ENCODE measurements around the gene LRRC61. TPM values are rescaled to one million over a fixed set of nuclear protein-coding genes. Genes with fewer than 3 reads are reported as not detected.

The LRRC61 gene
- total RNA-seq, 1 donor from 2014 or later: 10.2 TPM

- Histone ChIP-seq H3K27me3 (no peaks in the 10 kb centered on the region), H3K4me3 (peak overlapping the region; percentile 85), H3K9me3 (no peaks in the 10 kb centered on the region), H3K27ac (peak overlapping the region; percentile 99), H3K4me1 (peaks cover 31% of the 10 kb centered on the region), H3K36me3 (peaks cover 41% of the 10 kb centered on the region)
- no peak for TF ChIP-seq CTCF (IDR thresholded peaks at IDR 0.05)
- no peak for ATAC-seq
- intact Hi-C loops (cut with DNase I): no loop called here
- DNase-seq: no peak
These were observed 46.8 kb downstream of the LRRC61 start for GRCh38 chr7:150369748-150370501.

GRCh38 chr7:150370612-150371071, 47.5 kb downstream of the LRRC61 start:
- H3K4me3 ChIP-seq: no peak overlapping the region
- H3K4me1 ChIP-seq: peaks cover 34% of the 10 kb centered on the region
- H3K36me3 ChIP-seq: peaks cover 41% of the 10 kb centered on the region
- TF ChIP-seq CTCF (IDR thresholded peaks at IDR 0.05): no peak
- ATAC-seq (no peak), DNase-seq (no peak)
- peak overlapping the region; percentile 11 for H3K27ac ChIP-seq
- no peaks in the 10 kb centered on the region for H3K9me3 ChIP-seq
- intact Hi-C loops (cut with DNase I): no loop called here
- H3K27me3 ChIP-seq: no peaks in the 10 kb centered on the region

- DNase-seq: peak; percentile 65
- H3K36me3 ChIP-seq: peaks cover 41% of the 10 kb centered on the region
- no peak overlapping the region for H3K27ac ChIP-seq
- TF ChIP-seq CTCF (IDR thresholded peaks at IDR 0.05): no peak
- H3K9me3 ChIP-seq: no peaks in the 10 kb centered on the region
- ATAC-seq: no peak
- H3K4me3 ChIP-seq: no peak overlapping the region
- intact Hi-C loops (cut with DNase I): no loop called here
- H3K27me3 ChIP-seq: no peaks in the 10 kb centered on the region
- peaks cover 34% of the 10 kb centered on the region for H3K4me1 ChIP-seq
These were observed 48.2 kb downstream of the LRRC61 start for GRCh38 chr7:150371131-150371995.

- no peak overlapping the region for H3K27ac ChIP-seq
- intact Hi-C loops (cut with DNase I): no loop called here
- no peaks in the 10 kb centered on the region for H3K27me3 ChIP-seq
- peaks cover 41% of the 10 kb centered on the region for H3K36me3 ChIP-seq
- H3K9me3 ChIP-seq: no peaks in the 10 kb centered on the region
- ATAC-seq (no peak), DNase-seq (no peak)
- no peak overlapping the region for H3K4me3 ChIP-seq
- peaks cover 37% of the 10 kb centered on the region for H3K4me1 ChIP-seq
- TF ChIP-seq CTCF (IDR thresholded peaks at IDR 0.05): no peak
These were observed 48.8 kb downstream of the LRRC61 start for GRCh38 chr7:150371996-150372270.

GRCh38 chr7:150372271-150373048, 49.3 kb downstream of the LRRC61 start:
- peaks cover 41% of the 10 kb centered on the region for H3K36me3 ChIP-seq
- intact Hi-C loops (cut with DNase I): no loop called here
- H3K4me3 ChIP-seq: no peak overlapping the region
- no peaks in the 10 kb centered on the region for H3K27me3 ChIP-seq
- H3K4me1 ChIP-seq: peaks cover 41% of the 10 kb centered on the region
- no peak for TF ChIP-seq CTCF (IDR thresholded peaks at IDR 0.05)
- ATAC-seq (no peak), DNase-seq (no peak)
- H3K9me3 ChIP-seq: no peaks in the 10 kb centered on the region
- H3K27ac ChIP-seq: no peak overlapping the region
